GM18505 (cell line): ENCODE data around the gene ANKHD1.
A peak's percentile ranks its signal among the peaks of the same experiment; 100 is the strongest.

Experiments used
- ATAC-seq: cut with Tn5 transposase; IDR thresholded peaks from one replicate; pipeline ENCODE4 v1.9.1; 2021; ENCODE audit not compliant: unreplicated experiment
- POLR2A ChIP-seq: IDR thresholded peaks from 4 replicates; pipeline ENCODE4 v1.6.1; 2011; ENCODE audit warnings: borderline replicate concordance; ENCODE audit not compliant: insufficient read depth, insufficient read length; ENCODE audit errors: extremely low read depth

Gene ANKHD1

DNA sequence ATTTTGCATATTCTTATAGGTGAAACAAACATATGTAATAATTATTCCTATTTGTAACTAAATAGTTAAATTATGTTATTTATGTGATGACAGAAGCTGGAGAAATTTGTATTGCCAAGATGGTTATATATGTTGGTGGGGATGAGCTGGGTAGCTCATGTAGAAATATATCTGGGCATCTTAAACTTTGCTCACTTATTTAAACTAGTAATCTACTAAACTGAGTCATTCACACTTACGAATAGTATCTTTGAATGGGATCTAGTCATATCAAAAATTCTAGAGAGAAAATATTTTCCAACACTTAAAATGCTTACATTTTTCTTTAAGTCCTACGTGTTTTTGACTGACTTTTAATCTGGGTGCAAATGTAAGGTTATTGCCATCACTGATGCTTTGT, 101.2 kb downstream of the ANKHD1 start:
- TF ChIP-seq POLR2A: no peak
- no peak for ATAC-seq

DNA sequence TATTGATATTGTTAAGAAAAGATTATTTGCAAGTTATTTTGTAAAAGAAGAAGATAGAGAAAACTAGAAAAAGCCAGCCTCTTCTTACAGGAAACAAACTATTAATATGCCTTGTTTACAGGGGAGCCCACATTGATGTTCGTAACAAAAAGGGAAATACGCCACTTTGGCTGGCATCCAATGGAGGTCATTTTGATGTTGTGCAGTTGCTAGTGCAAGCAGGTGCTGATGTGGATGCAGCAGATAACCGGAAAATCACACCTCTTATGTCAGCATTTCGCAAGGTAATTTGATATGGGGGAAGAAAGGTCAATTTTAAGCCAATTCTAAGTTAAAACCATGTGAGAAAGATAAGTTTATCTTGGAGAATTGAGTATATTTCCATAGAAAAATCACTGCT, 108.3 kb downstream of the ANKHD1 start:
- ATAC-seq: no peak
- no peak for TF ChIP-seq POLR2A

DNA sequence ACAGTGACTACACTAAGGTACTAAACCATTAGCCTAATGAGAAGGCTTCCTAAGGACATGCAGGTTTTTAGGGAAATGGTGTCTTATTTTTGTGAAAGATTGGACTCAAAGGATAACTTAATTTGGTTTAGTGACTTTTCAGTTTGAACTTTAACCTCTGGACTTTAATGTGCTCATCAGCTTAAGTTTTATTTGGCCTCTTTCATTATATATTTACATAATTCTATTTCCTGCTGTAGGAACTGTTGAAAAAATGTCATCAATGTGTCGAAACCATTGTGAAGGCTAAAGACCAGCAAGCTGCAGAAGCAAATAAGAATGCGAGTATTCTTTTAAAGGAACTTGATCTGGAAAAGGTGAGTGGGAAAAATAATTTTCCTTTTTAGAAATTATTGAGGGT, 111.5 kb downstream of the ANKHD1 start:
- no peak for ATAC-seq
- TF ChIP-seq POLR2A: no peak

DNA sequence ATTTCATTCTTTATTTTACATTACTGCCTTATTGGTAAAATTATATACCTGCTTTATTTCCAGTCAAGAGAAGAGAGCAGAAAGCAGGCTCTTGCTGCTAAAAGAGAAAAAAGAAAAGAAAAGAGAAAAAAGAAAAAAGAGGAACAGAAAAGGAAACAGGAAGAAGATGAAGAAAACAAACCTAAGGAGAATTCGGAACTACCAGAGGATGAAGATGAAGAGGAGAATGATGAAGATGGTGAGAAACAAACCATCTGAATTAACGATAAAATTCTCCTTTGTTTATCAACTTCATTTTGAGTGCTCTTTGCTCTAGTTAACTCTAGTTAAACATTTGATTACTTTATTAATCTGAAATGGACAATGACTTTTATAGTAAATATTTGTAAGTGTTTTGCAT, 122.4 kb downstream of the ANKHD1 start:
- no peak for TF ChIP-seq POLR2A
- ATAC-seq: no peak

DNA sequence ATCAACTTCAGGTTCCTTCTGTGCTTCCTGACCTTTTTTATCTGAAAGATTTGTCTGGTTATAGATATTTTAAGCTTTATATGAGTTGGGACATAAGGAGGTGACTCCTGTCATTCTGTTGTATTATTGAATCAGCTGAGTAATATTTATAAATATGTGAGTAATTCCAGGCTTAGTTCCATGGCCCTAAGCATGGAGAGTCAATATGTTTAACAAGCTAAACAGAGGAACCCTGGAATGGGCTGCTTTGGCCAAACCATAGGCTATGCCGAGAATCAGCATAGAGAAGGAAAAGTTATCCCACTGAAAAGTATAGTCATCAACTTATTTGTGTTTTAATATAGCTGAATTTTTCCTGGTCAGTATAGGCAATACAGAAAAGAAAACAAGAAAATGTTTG, 138.6 kb downstream of the ANKHD1 start:
- TF ChIP-seq POLR2A: no peak
- ATAC-seq: no peak

DNA sequence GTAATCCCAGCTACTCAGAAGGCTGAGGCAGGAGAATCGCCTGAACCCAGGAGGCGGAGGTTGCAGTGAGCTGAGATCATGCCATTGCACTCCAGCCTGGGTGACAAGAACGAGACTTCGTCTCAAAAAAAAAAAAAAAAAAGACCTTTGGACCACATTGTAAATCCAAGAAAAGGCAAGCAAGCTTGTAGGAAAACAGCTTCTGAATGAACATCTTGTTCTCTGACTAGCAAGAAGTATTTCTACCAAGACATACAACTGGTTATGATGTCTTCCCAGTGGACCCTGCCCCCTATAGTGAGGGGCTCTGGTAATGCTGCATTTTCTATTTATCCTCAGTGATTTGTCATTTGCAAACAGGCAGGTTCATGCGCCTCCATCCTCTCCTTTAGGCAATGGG, 141.3 kb downstream of the ANKHD1 start:
- no peak for ATAC-seq
- no peak for TF ChIP-seq POLR2A

DNA sequence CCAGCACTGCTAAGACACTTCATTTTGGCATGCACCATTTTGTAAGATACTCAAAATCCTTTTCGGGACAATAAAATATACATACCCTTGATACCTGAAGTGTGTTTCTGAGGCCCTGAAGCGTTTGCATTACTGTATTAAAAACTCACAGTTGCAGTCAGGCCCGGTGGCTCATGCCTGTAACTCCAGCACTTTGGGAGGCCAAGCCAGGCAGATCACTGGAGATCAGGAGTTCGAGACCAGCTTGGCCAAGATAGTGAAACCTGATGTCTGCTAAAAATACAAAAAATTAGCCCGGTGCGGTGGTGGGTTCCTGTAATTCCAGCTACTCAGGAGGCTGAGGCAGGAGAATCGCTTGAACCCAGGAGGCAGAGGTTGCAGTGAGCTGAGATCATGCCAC, 143.4 kb downstream of the ANKHD1 start:
- TF ChIP-seq POLR2A: no peak
- no peak for ATAC-seq

DNA sequence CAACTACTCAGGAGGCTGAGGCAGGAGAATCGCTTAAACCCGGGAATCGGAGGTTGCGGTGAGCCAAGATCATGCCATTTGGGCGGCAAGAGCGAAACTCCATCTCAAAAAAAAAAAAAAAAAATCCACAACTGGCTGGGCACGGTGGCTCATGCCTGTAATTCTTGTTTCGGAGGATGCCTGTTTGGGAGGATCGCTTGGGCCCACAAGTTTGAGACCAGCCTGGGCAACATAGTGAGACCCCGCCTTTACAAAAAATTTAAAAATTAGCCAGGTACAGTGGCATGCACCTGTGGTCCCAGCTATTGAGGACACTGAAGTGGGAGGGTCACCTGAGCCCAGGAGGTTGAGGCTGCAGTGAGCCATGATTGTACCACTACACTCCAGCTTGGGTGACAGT, 144.0 kb downstream of the ANKHD1 start:
- ATAC-seq: no peak
- TF ChIP-seq POLR2A: no peak

DNA sequence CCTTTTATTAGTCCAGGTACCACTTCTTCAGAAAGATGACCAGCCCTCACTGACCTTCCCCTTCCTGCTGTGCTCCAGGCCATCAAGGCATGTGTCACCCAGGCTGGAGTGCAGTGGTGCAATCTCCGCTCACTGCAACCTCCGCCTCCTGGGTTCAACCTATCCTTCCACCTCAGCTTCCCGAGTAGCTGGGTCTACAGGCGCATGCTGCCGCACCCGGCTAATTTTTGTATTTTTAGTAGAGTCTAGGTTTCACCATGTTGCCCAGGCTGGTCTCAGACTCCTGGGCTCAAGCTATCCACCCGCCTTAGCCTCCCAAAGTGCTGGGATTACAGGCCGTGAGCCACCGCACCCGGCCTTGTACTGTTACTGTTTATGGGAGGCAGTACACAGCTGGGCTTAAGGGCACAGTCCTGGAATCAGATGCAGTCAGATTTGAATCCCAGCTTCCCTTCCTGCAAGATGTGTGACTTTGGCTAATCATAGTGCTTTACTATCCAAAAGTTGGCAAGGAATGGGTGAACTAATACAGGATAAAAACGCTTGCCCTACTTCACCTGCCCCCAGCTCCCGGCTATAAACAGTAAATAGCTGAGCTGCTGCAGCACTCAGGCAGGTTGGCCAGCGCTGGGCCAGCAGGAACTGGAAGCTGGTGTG, 145.3 kb downstream of the ANKHD1 start:
- no peak for TF ChIP-seq POLR2A
- no peak for ATAC-seq

DNA sequence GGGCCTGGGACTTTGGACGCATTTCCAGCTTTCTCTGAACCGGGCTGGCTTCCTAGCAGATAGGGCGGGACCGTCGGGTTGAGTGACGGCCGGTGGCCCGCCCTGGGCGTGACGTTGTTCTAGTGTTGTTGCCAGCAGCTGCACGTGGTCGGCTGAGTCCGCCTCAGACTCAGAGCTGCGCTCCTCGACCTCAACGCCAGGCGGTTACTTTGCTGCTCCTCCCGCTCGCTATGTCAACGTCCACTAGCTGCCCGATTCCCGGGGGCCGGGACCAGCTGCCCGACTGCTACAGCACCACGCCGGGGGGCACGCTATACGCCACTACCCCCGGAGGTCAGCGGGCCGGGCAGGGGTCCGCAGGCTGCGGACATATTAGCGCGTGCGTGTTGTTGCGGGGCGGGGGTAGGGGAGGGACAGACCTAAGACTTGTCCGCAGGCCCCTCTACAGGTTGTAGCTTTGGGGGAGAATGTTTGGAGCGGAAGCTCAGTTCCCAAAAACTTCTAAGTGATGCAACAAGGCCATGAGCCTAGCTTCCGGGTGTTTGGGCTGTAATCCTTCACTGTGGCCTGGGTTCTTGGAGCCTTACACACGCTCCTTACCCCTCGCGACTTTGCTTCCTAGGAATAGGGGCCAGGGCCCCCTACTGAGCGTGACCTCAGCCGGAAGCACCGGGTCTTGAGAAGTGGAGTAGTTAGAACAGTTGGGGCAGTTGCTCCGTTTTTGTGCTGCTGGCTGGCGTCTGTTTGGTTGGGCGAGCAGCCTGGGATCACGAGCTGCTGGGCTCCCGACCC, 146.1 kb downstream of the ANKHD1 start, which contains the start of gene EIF4EBP3:
Gene EIF4EBP3, plus strand, starts transcription at position 155 of the 792 bp plus-strand sequence. Its CDS starts 76 bp downstream, at position 231.
- ATAC-seq: peak; percentile 96
- peak; percentile 57 for TF ChIP-seq POLR2A

DNA sequence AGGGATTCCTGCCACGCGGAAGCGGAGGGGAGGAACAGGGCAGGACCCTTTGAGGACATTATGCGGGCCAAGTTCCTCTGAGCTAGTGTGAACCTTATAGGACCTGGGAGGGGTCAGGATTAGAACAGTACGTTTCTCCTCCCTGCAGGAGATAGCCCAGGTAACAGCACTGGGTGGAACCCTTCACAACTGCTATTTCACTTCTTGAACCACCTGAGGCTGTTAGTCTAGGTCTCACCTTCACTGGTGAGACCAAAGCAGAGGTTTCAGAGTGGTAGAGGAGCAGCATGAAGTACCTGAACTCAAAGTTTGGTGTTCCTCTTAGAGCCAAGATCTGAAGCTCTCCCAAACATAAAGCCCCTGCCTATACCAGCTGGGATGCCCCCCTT, 146.7 kb downstream of the ANKHD1 start:
- ATAC-seq: peak; percentile 4
- TF ChIP-seq POLR2A: no peak

DNA sequence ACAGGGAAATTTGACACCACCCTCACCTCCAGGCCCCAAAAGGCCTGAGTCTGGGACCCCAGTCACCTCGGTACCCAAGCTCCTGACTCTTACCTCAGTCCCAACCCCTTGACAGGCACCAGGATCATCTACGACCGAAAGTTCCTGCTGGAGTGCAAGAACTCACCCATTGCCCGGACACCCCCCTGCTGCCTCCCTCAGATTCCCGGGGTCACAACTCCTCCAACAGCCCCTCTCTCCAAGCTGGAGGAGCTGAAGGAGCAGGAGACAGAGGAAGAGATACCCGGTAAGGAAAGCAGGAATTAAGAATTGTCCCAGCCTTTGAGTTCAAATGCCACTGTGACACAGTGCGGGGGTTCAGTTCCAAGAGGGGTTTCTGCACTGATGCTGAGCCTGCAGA, 147.2 kb downstream of the ANKHD1 start:
- TF ChIP-seq POLR2A: no peak
- ATAC-seq: no peak

DNA sequence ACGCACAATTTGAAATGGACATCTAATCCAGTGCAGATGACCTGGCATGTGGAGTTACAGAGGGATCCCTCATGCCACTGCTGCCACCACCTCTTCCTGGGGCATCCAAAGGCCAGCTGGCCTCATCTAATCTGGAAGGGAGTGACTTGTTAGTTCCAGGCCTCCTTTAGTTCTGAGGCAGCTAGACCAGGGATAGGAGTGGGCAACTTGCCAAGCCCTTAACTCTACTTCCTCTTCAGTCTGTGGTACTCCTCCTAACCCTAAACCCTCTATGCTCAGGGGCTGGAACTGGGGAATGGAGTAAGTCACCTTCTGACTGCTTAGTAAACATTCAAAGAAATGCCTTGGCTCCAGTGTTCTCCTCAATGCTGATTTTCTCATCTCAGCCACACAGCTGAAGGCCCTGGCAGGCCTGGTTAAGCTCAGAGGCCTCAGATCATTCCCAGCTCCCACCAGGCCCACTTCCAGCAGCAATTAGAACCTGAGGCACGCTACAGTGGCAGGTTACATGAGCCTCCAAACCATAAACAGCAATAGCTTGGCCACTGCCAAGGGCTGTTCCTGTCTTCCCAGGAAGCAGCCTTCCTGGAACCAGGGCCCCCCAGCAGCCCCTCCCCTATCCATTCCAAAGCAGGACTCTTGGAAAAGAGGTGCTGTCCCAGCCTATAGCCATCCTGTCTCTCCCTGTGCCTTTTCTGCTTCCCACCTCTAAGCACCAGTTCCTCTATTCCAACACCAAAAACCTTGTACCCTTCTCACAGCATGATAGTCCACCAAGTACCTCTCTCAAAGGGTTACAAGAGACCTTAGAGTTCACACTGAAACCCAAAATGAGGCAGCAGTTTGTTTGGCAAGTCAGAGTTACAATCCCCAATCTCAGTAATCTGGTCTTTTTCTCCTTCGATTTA, 147.9 kb downstream of the ANKHD1 start:
- no peak for TF ChIP-seq POLR2A
- ATAC-seq: no peak
